ENCODE data around the gene VMP1.

GRCh38 chr17:59771093-59771492, 63.6 kb downstream of the VMP1 start:
- no peak for TF ChIP-seq EZH2phosphoT487 (IDR thresholded peaks at IDR 0.05; ENCODE audit: insufficient read depth, low read depth)
- TF ChIP-seq EZH2 (IDR thresholded peaks at IDR 0.05; ENCODE audit: insufficient read depth, poor library complexity, severe bottlenecking) = no peak
